Measurements from ENCODE around the gene NACC1.

Gene NACC1

DNA sequence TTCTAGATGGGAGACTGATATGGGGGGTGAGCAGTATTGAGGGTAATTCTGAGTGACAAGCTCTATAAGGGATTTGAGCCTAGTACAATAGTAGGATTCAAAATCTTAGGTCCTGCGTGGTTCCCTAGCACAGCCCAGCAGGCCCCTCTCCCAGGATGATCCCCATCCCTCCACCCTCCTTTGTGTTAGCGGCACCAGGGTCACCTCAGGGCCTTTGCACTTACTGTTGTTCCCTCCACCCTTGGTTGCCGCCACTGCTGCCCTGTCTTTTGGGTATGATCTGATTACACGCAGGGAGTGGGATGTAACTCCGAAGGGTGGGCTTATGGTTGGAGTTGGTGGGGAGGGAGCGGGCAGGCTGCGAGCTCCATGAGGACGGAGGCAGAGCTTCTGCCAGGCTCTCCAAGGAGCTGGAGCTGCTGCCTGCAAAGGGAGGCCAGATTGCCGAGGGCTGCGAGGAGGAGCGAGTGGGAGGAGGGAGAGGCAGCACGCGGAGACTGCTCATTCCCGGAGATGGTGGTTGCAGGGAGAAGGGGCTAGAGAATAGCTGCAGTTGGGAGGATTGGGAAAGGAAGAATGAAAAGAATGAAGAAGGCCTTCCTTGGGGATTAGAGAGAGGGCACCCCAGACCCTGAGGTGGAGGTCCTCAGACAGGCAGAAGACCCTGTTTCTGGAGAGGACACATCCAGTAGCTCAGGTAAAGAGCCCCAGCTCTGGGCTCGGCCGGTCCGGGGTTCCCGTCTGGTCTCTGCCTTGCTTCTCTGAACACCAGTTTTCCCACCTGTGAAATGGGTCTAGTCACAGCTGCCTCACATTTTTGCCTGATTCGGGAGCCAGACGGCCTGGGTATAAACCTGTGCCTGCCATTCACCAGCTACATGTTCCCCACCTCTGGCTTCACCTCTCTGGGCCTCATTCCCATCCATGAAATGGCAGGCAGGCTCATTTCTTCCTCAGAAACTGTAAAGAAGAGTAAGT is 5.2 kb downstream of the NACC1 start:
- TF ChIP-seq, protein P1, sequence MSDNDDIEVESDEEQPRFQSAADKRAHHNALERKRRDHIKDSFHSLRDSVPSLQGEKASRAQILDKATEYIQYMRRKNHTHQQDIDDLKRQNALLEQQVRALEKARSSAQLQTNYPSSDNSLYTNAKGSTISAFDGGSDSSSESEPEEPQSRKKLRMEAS (IDR thresholded peaks at IDR 0.05; ENCODE audit: low read depth, low read length), result no peak
- no peak for TF ChIP-seq POLR2A (IDR thresholded peaks at IDR 0.05; ENCODE audit: extremely low read depth, insufficient read length)
- no peak for DNase-seq (ENCODE audit: low read depth)
- no peak overlapping the region for H3K4me3 ChIP-seq (ENCODE audit: low read depth, low read length)

DNA sequence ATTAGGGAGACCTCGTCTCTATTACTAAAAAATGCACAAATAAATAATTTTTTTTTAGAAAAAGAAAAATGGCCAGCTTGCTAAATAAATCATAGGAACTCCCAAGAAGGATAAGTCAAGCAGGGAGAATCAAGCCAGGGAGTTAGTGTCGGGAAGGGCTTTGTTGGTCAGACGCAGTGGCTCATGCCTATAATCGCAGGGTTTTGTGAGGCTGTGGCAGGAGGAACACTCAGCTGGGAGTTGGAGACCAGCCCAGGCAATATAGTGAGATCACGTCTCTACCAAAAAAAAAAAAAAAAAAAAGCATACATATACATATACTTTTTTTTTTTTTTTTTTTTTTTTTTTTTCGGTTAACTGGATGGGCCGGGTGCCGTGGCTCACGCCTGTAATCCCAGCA is 9.0 kb downstream of the NACC1 start:
- TF ChIP-seq MYC (IDR thresholded peaks at IDR 0.05; ENCODE audit: low read depth, low read length) (no peak), POLR2A (IDR thresholded peaks at IDR 0.05; ENCODE audit: extremely low read depth, insufficient read length) (no peak)
- TF ChIP-seq, protein P2, sequence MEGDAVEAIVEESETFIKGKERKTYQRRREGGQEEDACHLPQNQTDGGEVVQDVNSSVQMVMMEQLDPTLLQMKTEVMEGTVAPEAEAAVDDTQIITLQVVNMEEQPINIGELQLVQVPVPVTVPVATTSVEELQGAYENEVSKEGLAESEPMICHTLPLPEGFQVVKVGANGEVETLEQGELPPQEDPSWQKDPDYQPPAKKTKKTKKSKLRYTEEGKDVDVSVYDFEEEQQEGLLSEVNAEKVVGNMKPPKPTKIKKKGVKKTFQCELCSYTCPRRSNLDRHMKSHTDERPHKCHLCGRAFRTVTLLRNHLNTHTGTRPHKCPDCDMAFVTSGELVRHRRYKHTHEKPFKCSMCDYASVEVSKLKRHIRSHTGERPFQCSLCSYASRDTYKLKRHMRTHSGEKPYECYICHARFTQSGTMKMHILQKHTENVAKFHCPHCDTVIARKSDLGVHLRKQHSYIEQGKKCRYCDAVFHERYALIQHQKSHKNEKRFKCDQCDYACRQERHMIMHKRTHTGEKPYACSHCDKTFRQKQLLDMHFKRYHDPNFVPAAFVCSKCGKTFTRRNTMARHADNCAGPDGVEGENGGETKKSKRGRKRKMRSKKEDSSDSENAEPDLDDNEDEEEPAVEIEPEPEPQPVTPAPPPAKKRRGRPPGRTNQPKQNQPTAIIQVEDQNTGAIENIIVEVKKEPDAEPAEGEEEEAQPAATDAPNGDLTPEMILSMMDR (IDR thresholded peaks at IDR 0.05; ENCODE audit: low read depth, low read length), result no peak
- TF ChIP-seq, protein P1 (IDR thresholded peaks at IDR 0.05; ENCODE audit: low read depth, low read length), result no peak
- no peak for DNase-seq (ENCODE audit: low read depth)
- no peak overlapping the region for H3K4me3 ChIP-seq (ENCODE audit: low read depth, low read length)

DNA sequence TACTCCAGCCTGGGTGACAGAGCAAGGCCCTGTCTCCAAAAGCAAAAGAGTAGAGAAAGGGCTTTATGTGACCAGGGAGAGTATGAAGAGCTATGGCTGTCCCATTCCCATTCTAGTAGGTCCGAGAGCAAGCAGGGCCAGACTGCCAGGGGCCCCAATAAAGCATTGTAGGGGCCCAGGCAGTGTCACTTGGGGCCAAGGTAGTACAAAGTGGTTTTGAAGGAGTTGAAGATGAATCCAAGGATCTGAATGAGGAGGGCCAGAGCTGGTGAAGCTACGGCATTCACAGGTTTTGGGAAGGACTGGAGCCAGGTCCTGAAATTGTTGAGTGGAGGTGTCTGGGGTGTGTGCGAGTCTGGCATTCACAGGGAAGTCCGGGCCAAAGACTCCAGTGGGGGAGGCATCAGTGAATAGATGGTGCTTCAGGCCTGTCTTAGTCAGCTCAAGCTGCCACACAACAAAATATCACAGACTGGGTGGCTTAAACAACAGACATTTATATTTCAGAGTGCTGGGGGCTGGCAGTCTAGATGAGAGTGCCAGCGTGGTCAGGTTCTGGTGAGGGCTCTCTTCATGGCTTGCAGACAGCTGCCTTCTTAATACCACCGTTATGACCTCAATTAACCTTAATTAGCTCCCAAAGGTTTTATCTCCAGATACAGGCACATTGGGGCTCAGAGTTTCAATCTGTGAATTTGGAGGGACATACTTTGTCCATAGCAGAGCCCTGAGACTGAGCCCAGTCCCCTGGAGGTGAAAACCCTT is 9.9 kb downstream of the NACC1 start:
- no peak overlapping the region for H3K4me3 ChIP-seq (ENCODE audit: low read depth, low read length)
- TF ChIP-seq POLR2A (IDR thresholded peaks at IDR 0.05; ENCODE audit: extremely low read depth, insufficient read length), result no peak
- no peak for TF ChIP-seq MYC (IDR thresholded peaks at IDR 0.05; ENCODE audit: low read depth, low read length)
- TF ChIP-seq, protein P2 (IDR thresholded peaks at IDR 0.05; ENCODE audit: low read depth, low read length), result no peak
- TF ChIP-seq, protein P1 (IDR thresholded peaks at IDR 0.05; ENCODE audit: low read depth, low read length), result no peak
- DNase-seq (ENCODE audit: low read depth), result no peak

DNA sequence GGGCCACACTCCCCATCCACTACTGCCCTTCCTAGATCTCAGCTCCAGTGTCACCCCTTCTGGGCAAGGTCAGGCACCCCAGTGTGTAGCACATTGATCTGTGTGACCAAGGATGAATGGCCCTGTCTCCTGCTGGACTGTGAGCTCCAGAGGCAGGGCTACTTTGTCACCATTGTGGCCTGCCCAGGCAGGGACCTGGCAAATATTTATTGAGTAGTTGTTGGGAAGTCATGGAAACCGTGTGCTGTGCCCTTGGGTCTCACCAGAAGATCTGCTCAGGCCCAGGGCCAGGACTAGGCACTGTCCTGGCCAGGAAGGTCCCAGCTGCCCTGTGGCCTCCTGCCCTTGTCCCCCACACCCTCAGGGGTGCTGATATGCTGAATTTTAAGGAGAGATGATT is 10.5 kb downstream of the NACC1 start:
- no peak for DNase-seq (ENCODE audit: low read depth)
- TF ChIP-seq, protein P2 (IDR thresholded peaks at IDR 0.05; ENCODE audit: low read depth, low read length), result no peak
- TF ChIP-seq MYC (IDR thresholded peaks at IDR 0.05; ENCODE audit: low read depth, low read length), result no peak
- TF ChIP-seq POLR2A (IDR thresholded peaks at IDR 0.05; ENCODE audit: extremely low read depth, insufficient read length), result no peak
- TF ChIP-seq, protein P1 (IDR thresholded peaks at IDR 0.05; ENCODE audit: low read depth, low read length), result no peak
- H3K4me3 ChIP-seq (ENCODE audit: low read depth, low read length), result no peak overlapping the region

DNA sequence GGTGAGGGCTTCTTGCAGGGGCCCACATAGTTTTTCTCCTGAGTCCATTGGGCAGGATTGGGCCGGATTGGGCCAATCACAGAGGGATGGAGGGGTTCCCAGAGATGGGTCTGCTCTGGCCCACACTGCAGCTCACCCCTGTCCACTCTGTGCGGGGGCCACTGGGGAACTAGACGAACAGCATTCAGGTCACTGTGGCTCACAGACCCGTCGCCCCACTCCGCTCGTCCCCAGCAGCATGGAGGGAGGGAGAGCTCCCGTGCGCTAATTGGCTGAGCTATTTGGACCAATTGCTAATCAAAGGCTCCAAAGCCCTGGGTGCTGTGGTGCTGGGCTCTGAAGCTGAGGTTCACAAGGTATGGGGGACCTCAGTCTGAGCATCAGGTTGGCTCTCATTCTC is 11.3 kb downstream of the NACC1 start:
- DNase-seq (ENCODE audit: low read depth), result no peak
- no peak overlapping the region for H3K4me3 ChIP-seq (ENCODE audit: low read depth, low read length)
- TF ChIP-seq, protein P2 (IDR thresholded peaks at IDR 0.05; ENCODE audit: low read depth, low read length), result no peak
- no peak for TF ChIP-seq POLR2A (IDR thresholded peaks at IDR 0.05; ENCODE audit: extremely low read depth, insufficient read length)

DNA sequence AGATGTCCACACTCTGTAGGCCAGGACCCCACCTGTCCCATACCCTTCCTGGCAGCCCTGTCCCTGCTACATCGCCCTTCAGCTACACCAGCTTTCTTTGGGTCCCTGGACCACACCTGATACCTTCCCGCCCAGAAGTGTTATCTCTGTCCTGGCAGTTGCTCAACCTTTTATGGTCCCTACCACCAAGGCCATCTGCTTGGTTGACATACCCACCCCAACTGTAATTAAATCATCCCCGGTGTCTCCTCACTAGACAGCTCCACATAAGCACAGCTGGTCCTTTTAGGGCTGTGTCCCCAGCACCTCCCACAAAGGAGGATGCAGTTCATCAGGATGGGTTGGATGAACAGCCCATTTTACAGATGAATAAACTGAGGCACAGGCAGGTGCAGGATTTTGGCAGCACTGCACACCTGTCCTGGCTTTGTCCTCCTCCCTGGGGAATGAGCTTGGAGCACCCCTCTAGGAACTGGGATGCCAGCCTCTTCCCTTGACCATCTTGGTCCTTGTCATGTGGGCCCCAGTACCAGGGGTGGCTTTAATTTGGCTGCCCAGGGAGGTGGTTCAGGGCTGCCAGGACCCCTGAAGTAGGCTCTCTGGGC is 12.9 kb downstream of the NACC1 start:
- H3K4me3 ChIP-seq (ENCODE audit: low read depth, low read length), result no peak overlapping the region
- TF ChIP-seq POLR2A (IDR thresholded peaks at IDR 0.05; ENCODE audit: extremely low read depth, insufficient read length), result no peak
- TF ChIP-seq, protein P1 (IDR thresholded peaks at IDR 0.05; ENCODE audit: low read depth, low read length), result no peak
- TF ChIP-seq, protein P2 (IDR thresholded peaks at IDR 0.05; ENCODE audit: low read depth, low read length), result no peak
- DNase-seq (ENCODE audit: low read depth), result no peak

All from NB4 (cell line).